Measurements from ENCODE around the gene DAPK2. TPM values are rescaled to one million over a fixed set of nuclear protein-coding genes. Genes with fewer than 3 reads are reported as not detected.

The DAPK2 gene
- total and polyA plus RNA-seq, 2 donors (not counting 1 experiment from before 2014, with no cell fraction given) = 8.3 to 31.9 TPM

DNA sequence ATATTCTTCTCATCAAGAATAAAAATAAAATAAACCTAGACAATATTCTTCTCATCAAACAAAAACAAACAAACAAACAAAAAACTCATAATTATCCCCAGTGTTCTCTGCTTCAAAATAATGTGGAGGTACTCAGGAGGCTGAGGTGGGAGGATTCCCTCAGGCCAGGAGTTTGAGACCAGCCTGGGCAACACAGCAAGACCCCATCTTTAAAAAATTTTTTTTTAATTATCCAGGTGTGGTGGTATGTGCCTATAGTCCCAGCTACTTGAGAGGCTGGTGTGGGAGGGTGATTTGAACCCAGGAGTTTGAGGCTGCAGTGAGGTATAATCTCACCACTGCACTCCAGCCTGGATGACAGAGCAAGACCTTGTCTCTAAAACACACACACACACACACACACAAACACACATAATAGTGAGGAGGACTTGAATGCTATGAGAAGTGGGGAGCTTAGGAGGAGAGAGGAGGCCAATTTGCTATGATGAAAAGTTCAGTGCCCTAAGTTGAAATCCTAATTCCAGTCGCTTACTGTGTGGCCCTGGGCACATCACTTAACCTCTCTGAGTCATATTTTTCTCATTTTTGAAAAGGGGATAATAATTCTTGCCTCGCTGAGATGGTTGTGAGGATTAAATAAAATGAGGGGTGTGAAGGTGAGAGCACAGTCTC is 176.8 kb downstream of the DAPK2 start:
- intact Hi-C loops (cut with micrococcal nuclease) = no loop called here
- ChIA-PET CTCF (interaction anchor here (0.8 to 2.7 kb wide), 8 partner anchors 9 to 199 kb away, joined by 3 to 10 read pairs (median 5); no protein-coding TSS in a partner anchor), POLR2A (interaction anchor here (0.7 to 1.1 kb wide), 2 partner anchors 12 to 55 kb away, joined by 6 to 7 read pairs; no protein-coding TSS in a partner anchor)
- no peaks in the 10 kb centered on the region for H3K79me2 ChIP-seq (ENCODE audit: control insufficient read depth, insufficient read depth, low read length)
- no peaks in the 10 kb centered on the region for H3K27me3 ChIP-seq (replicated peaks in 1 of 4; ENCODE audit: control extremely low read depth in 1 of 4, control insufficient read depth in 3 of 4, insufficient read depth in 4 of 4, low read length in 3 of 4)
- H3K9me3 ChIP-seq (ENCODE audit: control extremely low read depth in 1 of 3, control insufficient read depth in 2 of 3, insufficient read depth in 1 of 3, low read length in 2 of 3) = peaks cover 0 to 4% (median 4%) of the 10 kb centered on the region in 3 donors
- H3K36me3 ChIP-seq (replicated peaks in 1 of 2; ENCODE audit: control extremely low read depth in 1 of 2, control insufficient read depth in 1 of 2, extremely low read depth in 1 of 2, insufficient read depth in 2 of 2, low read length in 1 of 2) = no peaks in the 10 kb centered on the region
- Mint-ChIP-seq H3K27me3 (no peaks in the 10 kb centered on the region), H3K4me1 (peaks cover 13% of the 10 kb centered on the region), H3K27ac (peak overlapping the region; percentile 70), H3K4me3 (peak overlapping the region; percentile 46), H3K9me3 (ENCODE audit: insufficient read depth) (no peaks in the 10 kb centered on the region)
- no peaks in the 10 kb centered on the region for H4K20me1 ChIP-seq (ENCODE audit: control insufficient read depth, insufficient read depth, low read length, poor library complexity, severe bottlenecking)
- no peak overlapping the region for H3K9ac ChIP-seq (ENCODE audit: low read length)
- H2AFZ ChIP-seq (ENCODE audit: insufficient read depth, low read depth, low read length, poor library complexity, severe bottlenecking) = no peak overlapping the region
- H3K27ac ChIP-seq (ENCODE audit: low read length in 2 of 2) = no peak overlapping the region
- no peak for ATAC-seq (ENCODE audit: low read depth)
- H3K4me3 ChIP-seq (ENCODE audit: control extremely low read depth in 1 of 5, extremely low read depth in 1 of 5, insufficient read depth in 1 of 5, low read depth in 2 of 5, low read length in 4 of 5) = no peak overlapping the region
- H3K4me1 ChIP-seq (ENCODE audit: control insufficient read depth in 2 of 2, insufficient read depth in 2 of 2, low read length in 2 of 2) = peaks cover 9 to 12% of the 10 kb centered on the region in 2 donors
- 56% methylated on average over 2 of the region's 2 CpGs for WGBS (ENCODE audit: insufficient coverage)
- DNase-seq = no peak
- no peak overlapping the region for H3K4me2 ChIP-seq (replicated peaks; ENCODE audit: low read depth, low read length, poor library complexity, severe bottlenecking)
- TF ChIP-seq, protein P1, sequence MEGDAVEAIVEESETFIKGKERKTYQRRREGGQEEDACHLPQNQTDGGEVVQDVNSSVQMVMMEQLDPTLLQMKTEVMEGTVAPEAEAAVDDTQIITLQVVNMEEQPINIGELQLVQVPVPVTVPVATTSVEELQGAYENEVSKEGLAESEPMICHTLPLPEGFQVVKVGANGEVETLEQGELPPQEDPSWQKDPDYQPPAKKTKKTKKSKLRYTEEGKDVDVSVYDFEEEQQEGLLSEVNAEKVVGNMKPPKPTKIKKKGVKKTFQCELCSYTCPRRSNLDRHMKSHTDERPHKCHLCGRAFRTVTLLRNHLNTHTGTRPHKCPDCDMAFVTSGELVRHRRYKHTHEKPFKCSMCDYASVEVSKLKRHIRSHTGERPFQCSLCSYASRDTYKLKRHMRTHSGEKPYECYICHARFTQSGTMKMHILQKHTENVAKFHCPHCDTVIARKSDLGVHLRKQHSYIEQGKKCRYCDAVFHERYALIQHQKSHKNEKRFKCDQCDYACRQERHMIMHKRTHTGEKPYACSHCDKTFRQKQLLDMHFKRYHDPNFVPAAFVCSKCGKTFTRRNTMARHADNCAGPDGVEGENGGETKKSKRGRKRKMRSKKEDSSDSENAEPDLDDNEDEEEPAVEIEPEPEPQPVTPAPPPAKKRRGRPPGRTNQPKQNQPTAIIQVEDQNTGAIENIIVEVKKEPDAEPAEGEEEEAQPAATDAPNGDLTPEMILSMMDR (IDR thresholded peaks at IDR 0.05) = no peak
- no peak for TF ChIP-seq EZH2 (IDR thresholded peaks at IDR 0.05; ENCODE audit: borderline replicate concordance, insufficient read depth, low read depth, low read length, poor library complexity, severe bottlenecking)

- H3K4me1 Mint-ChIP-seq = peaks cover 21% of the 10 kb centered on the region
- no peak overlapping the region for H3K9ac ChIP-seq (ENCODE audit: low read length)
Measured at GRCh38 chr15:63864186-63864585, 182.1 kb downstream of the DAPK2 start.

More at GRCh38 chr15:63864186-63864585, 182.1 kb downstream of the DAPK2 start:
- ATAC-seq (ENCODE audit: low read depth) (no peak), DNase-seq (no peak)
- no peak overlapping the region for H2AFZ ChIP-seq (ENCODE audit: insufficient read depth, low read depth, low read length, poor library complexity, severe bottlenecking)
- no peaks in the 10 kb centered on the region for H3K79me2 ChIP-seq (ENCODE audit: control insufficient read depth, insufficient read depth, low read length)
- Mint-ChIP-seq H3K4me3 (no peak overlapping the region), H3K27me3 (no peaks in the 10 kb centered on the region), H3K9me3 (ENCODE audit: insufficient read depth) (no peaks in the 10 kb centered on the region), H3K27ac (no peak overlapping the region)
- no peaks in the 10 kb centered on the region for H3K36me3 ChIP-seq (replicated peaks in 1 of 2; ENCODE audit: control extremely low read depth in 1 of 2, control insufficient read depth in 1 of 2, extremely low read depth in 1 of 2, insufficient read depth in 2 of 2, low read length in 1 of 2)
- H3K27ac ChIP-seq (ENCODE audit: low read length in 2 of 2) = no peak overlapping the region
- 67% methylated on average over 3 of the region's 3 CpGs for WGBS (ENCODE audit: insufficient coverage)
- peaks cover 19 to 21% of the 10 kb centered on the region in 2 donors for H3K4me1 ChIP-seq (ENCODE audit: control insufficient read depth in 2 of 2, insufficient read depth in 2 of 2, low read length in 2 of 2)
- intact Hi-C loops (cut with micrococcal nuclease) = no loop called here
- POLR2A ChIA-PET = interaction anchor here (0.5 kb wide), 1 partner anchor 230 kb away, joined by 6 read pairs; no protein-coding TSS in a partner anchor
- TF ChIP-seq EZH2 (IDR thresholded peaks at IDR 0.05; ENCODE audit: borderline replicate concordance, insufficient read depth, low read depth, low read length, poor library complexity, severe bottlenecking) = no peak
- TF ChIP-seq, protein P1 (IDR thresholded peaks at IDR 0.05) = no peak
- CTCF ChIA-PET = no interaction called here
- no peak overlapping the region for H3K4me2 ChIP-seq (replicated peaks; ENCODE audit: low read depth, low read length, poor library complexity, severe bottlenecking)
- H3K4me3 ChIP-seq (ENCODE audit: control extremely low read depth in 1 of 5, extremely low read depth in 1 of 5, insufficient read depth in 1 of 5, low read depth in 2 of 5, low read length in 4 of 5) = no peak overlapping the region
- no peaks in the 10 kb centered on the region for H4K20me1 ChIP-seq (ENCODE audit: control insufficient read depth, insufficient read depth, low read length, poor library complexity, severe bottlenecking)
- no peaks in the 10 kb centered on the region for H3K27me3 ChIP-seq (replicated peaks in 1 of 4; ENCODE audit: control extremely low read depth in 1 of 4, control insufficient read depth in 3 of 4, insufficient read depth in 4 of 4, low read length in 3 of 4)
- H3K9me3 ChIP-seq (ENCODE audit: control extremely low read depth in 1 of 3, control insufficient read depth in 2 of 3, insufficient read depth in 1 of 3, low read length in 2 of 3) = no peaks in the 10 kb centered on the region

Measured in B cell (primary cell).